HL-60 (cell line): ENCODE data around the gene ANXA3.

ENCODE experiments used
- GABPA ChIP-seq: IDR thresholded peaks from 2 replicates; pipeline ENCODE4 v1.6.1; 2012; ENCODE audit warnings: low read depth
- POLR2AphosphoS5 ChIP-seq: IDR thresholded peaks from 2 replicates; pipeline ENCODE4 v1.6.1; 2012; ENCODE audit warnings: low read depth
- TF ChIP-seq, protein P1 (sequence below): IDR thresholded peaks from one replicate; pipeline ENCODE4 v1.5.1; 2011; ENCODE audit warnings: low read length, control low read depth, inconsistent platforms; ENCODE audit not compliant: insufficient read depth
- TF ChIP-seq, protein P2 (sequence below): IDR thresholded peaks from 2 replicates; pipeline ENCODE4 v1.6.1; 2012; ENCODE audit warnings: low read depth; ENCODE audit not compliant: insufficient replicate concordance

DNA sequence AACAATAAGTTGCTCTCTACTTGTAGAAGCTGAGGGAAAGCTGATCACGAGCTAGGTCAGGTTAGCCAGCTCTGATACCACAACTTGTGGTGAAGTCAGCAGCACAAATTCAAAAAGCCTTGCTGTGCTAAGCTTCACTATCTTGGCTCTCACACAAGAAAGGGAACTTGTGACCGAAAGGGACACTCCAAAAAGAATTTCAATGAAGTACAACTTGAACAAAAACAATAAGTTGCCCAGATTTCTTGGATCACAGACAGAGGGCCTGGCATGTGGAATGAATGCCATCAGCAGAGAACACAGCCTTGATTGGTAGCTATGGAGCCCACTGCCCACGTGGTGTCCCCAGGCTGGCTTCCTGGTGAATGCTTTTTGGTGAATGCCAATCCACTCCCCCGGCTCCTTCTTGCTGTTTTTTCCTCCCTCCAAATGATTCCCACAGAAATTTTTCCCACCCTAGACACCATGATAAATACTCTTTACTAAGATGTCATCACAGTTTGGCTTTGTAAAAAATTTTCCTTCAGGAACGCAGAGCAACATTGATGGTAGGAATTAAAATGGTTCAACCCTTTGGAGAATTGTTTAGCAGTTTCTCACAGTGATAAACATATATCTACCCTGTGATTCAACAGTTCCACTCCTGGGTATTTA is 82.6 kb downstream of the ANXA3 start:
- TF ChIP-seq POLR2AphosphoS5 (no peak), GABPA (no peak)
- TF ChIP-seq, protein P1, sequence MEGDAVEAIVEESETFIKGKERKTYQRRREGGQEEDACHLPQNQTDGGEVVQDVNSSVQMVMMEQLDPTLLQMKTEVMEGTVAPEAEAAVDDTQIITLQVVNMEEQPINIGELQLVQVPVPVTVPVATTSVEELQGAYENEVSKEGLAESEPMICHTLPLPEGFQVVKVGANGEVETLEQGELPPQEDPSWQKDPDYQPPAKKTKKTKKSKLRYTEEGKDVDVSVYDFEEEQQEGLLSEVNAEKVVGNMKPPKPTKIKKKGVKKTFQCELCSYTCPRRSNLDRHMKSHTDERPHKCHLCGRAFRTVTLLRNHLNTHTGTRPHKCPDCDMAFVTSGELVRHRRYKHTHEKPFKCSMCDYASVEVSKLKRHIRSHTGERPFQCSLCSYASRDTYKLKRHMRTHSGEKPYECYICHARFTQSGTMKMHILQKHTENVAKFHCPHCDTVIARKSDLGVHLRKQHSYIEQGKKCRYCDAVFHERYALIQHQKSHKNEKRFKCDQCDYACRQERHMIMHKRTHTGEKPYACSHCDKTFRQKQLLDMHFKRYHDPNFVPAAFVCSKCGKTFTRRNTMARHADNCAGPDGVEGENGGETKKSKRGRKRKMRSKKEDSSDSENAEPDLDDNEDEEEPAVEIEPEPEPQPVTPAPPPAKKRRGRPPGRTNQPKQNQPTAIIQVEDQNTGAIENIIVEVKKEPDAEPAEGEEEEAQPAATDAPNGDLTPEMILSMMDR = no peak
- TF ChIP-seq, protein P2, sequence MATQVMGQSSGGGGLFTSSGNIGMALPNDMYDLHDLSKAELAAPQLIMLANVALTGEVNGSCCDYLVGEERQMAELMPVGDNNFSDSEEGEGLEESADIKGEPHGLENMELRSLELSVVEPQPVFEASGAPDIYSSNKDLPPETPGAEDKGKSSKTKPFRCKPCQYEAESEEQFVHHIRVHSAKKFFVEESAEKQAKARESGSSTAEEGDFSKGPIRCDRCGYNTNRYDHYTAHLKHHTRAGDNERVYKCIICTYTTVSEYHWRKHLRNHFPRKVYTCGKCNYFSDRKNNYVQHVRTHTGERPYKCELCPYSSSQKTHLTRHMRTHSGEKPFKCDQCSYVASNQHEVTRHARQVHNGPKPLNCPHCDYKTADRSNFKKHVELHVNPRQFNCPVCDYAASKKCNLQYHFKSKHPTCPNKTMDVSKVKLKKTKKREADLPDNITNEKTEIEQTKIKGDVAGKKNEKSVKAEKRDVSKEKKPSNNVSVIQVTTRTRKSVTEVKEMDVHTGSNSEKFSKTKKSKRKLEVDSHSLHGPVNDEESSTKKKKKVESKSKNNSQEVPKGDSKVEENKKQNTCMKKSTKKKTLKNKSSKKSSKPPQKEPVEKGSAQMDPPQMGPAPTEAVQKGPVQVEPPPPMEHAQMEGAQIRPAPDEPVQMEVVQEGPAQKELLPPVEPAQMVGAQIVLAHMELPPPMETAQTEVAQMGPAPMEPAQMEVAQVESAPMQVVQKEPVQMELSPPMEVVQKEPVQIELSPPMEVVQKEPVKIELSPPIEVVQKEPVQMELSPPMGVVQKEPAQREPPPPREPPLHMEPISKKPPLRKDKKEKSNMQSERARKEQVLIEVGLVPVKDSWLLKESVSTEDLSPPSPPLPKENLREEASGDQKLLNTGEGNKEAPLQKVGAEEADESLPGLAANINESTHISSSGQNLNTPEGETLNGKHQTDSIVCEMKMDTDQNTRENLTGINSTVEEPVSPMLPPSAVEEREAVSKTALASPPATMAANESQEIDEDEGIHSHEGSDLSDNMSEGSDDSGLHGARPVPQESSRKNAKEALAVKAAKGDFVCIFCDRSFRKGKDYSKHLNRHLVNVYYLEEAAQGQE = no peak
